ENCODE results near the gene AUTS2.

Gene AUTS2

DNA sequence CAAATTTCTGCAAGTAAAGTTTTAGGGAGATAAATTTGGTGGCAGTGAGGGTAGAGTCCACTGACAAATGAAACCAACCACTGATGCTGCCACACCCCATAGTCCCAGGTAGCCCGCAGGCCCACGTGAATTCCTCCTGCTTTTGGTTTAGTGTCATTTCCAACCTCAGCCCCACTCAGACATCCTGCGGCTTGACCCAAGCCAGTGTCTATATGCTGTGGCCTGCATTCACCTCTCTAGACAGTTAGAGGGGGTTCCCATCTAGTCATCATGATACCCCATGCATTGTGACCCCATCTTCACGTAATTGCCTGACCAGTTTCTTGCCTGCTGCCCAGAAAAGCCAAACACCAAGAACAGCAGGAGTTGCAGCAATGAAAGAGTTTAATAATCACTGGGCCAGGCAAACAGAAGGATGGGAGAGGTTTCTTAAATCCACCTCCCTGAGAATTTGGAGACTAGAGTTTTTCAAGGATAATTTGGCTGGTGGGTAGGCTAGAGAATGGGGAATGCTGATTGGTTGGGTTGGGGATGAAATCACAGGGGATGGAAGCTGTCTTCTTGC is 1201.6 kb downstream of the AUTS2 start:
- TF ChIP-seq, protein P1, sequence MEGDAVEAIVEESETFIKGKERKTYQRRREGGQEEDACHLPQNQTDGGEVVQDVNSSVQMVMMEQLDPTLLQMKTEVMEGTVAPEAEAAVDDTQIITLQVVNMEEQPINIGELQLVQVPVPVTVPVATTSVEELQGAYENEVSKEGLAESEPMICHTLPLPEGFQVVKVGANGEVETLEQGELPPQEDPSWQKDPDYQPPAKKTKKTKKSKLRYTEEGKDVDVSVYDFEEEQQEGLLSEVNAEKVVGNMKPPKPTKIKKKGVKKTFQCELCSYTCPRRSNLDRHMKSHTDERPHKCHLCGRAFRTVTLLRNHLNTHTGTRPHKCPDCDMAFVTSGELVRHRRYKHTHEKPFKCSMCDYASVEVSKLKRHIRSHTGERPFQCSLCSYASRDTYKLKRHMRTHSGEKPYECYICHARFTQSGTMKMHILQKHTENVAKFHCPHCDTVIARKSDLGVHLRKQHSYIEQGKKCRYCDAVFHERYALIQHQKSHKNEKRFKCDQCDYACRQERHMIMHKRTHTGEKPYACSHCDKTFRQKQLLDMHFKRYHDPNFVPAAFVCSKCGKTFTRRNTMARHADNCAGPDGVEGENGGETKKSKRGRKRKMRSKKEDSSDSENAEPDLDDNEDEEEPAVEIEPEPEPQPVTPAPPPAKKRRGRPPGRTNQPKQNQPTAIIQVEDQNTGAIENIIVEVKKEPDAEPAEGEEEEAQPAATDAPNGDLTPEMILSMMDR (IDR thresholded peaks at IDR 0.05; ENCODE audit: unreplicated experiment in 3 of 3), result no peak
- Mint-ChIP-seq H3K27ac (no peak overlapping the region), H3K4me1 (peaks cover 6% of the 10 kb centered on the region), H3K36me3 (ENCODE audit: low read depth) (peaks cover 25% of the 10 kb centered on the region), H3K4me3 (no peak overlapping the region), H3K27me3 (ENCODE audit: low read depth) (peaks cover 12% of the 10 kb centered on the region), H3K9me3 (peaks cover 23% of the 10 kb centered on the region)

DNA sequence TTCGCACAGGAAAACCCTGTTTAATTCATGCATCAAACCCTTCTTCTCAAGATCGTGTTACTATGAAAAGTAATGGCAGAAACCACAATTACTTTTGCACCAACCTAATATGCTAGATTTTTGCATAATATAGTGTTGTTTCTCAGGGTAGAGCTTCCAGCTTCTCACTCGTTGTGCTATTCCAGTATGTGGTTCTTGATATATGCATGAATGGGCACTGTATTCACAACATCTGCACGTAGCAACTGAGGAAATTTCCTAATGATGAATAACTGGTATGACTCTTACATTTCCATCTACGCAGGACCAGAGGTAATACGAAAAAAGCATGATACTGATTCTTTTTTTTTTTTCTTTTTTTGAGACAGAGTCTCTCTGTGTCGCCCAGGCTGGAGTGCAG is 1207.1 kb downstream of the AUTS2 start:
- Mint-ChIP-seq H3K4me3 (no peak overlapping the region), H3K9me3 (peaks cover 19% of the 10 kb centered on the region), H3K36me3 (ENCODE audit: low read depth) (peaks cover 12% of the 10 kb centered on the region), H3K4me1 (no peaks in the 10 kb centered on the region), H3K27ac (no peak overlapping the region), H3K27me3 (ENCODE audit: low read depth) (peaks cover 8% of the 10 kb centered on the region)
- TF ChIP-seq, protein P1 (IDR thresholded peaks at IDR 0.05; ENCODE audit: unreplicated experiment in 3 of 3), result no peak

DNA sequence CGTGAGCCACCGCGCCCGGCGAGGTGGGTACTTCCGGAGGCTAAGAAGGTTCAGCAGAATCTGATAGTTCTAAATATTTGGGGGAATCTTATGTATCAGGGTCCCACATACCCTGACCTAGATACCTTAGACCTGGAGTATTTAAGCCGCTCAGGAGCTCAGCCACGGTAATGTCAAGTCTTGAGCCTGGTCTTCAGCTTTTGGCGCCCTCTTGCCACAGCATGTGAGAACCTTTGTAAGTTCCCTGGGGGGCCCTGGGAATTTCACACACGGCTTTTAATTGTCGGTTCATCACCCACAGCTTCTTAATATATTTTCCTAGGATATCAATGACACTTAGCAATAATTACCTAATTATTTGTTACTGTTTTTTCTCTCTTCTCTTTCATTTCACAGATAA is 1209.4 kb downstream of the AUTS2 start:
- Mint-ChIP-seq H3K36me3 (ENCODE audit: low read depth) (peaks cover 4% of the 10 kb centered on the region), H3K27me3 (ENCODE audit: low read depth) (peaks cover 8% of the 10 kb centered on the region), H3K4me1 (no peaks in the 10 kb centered on the region), H3K4me3 (no peak overlapping the region), H3K9me3 (peaks cover 9% of the 10 kb centered on the region), H3K27ac (no peak overlapping the region)
- TF ChIP-seq, protein P1 (IDR thresholded peaks at IDR 0.05; ENCODE audit: unreplicated experiment in 3 of 3), result no peak

DNA sequence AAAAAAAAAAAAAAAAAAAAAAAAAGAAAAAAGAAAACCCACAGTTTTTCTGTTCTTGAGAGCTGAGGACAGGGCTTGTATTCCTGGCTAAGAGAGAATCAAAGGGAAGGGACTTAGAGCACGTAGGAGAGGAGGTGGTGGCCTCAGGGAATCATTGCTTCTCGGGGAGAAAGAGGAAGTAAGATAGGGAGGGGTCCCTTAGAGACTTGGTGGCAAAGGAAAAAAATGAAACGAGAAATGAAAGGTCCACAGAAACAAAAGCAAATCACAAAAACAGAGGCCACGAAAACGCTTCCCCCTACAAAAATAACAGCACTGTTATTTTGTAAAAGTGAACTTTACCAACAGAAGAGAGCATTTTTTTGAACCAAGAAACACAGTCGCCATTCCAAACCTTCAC is 1210.6 kb downstream of the AUTS2 start:
- H3K4me1 Mint-ChIP-seq, result no peaks in the 10 kb centered on the region
- H3K9me3 Mint-ChIP-seq, result peaks cover 2% of the 10 kb centered on the region
- H3K27ac Mint-ChIP-seq, result no peak overlapping the region
- H3K4me3 Mint-ChIP-seq, result no peak overlapping the region
- TF ChIP-seq, protein P1 (IDR thresholded peaks at IDR 0.05; ENCODE audit: unreplicated experiment in 3 of 3), result no peak
- H3K36me3 Mint-ChIP-seq (ENCODE audit: low read depth), result no peaks in the 10 kb centered on the region
- peaks cover 8% of the 10 kb centered on the region for H3K27me3 Mint-ChIP-seq (ENCODE audit: low read depth)

DNA sequence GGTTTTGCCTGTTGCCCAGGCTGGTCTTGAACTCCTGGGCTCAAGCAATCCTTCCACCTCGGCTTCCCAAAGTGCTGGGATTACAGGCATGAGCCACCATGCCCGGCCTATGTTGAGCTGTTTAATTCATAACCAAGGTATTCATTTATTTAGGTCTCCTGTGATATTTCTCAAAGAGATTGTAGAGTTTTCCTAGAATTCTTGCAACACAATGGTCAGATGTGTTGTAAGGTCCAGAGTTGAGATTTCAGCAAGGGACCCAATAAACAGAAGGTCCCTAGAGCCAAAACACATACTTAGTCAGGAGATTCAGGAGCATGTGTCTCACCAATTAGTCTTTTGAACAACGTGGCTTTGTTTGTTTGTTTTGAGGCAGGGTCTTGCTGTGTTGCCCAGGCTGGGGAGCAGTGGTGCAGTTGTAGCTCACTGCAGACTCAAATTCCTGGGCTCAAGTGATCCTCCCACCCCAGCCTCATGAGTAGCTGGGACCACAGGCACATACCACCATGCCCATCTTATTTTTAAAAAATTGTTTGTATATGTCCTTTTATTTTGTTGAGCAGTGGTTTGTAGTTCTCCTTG is 1212.4 kb downstream of the AUTS2 start:
- H3K36me3 Mint-ChIP-seq (ENCODE audit: low read depth), result no peaks in the 10 kb centered on the region
- H3K27me3 Mint-ChIP-seq (ENCODE audit: low read depth), result peaks cover 4% of the 10 kb centered on the region

More for the DNA sequence above, 1212.4 kb downstream of the AUTS2 start:
- TF ChIP-seq, protein P1 (IDR thresholded peaks at IDR 0.05; ENCODE audit: unreplicated experiment in 3 of 3), result no peak
- Mint-ChIP-seq H3K9me3 (peaks cover 4% of the 10 kb centered on the region), H3K27ac (no peak overlapping the region), H3K4me3 (no peak overlapping the region), H3K4me1 (no peaks in the 10 kb centered on the region)
